Measurements from ENCODE around the gene PFDN6.

- TF ChIP-seq CTCF (conservative IDR thresholded peaks at IDR 0.05 in 1 of 2, IDR thresholded peaks at IDR 0.05 in 1 of 2; ENCODE audit: extremely low read depth in 1 of 2, insufficient read depth in 1 of 2, low read depth in 1 of 2, low read length in 2 of 2) = no peak
- TF ChIP-seq EZH2 (IDR thresholded peaks at IDR 0.05; ENCODE audit: borderline replicate concordance, low read length) = no peak
Measured at GRCh38 chr6:33319939-33320314, 30.5 kb downstream of the PFDN6 start.
